ENCODE results near the gene ALPK1.

Gene ALPK1

GRCh38 chr4:112296949-112297880 is at the start of gene ALPK1:
TSS of gene ALPK1 (plus strand) at chr4:112297369.
- peak within 1 kb of the TSS; percentile 42 for H3K27ac ChIP-seq
- no peak for TF ChIP-seq CTCF (conservative IDR thresholded peaks at IDR 0.05)

GRCh38 chr4:112251019-112251643 is 46.0 kb upstream of the ALPK1 start:
- TF ChIP-seq CTCF (conservative IDR thresholded peaks at IDR 0.05): no peak

GRCh38 chr4:112252234-112252633 is 44.9 kb upstream of the ALPK1 start:
- no peak overlapping the region for H3K27ac ChIP-seq
- TF ChIP-seq CTCF (conservative IDR thresholded peaks at IDR 0.05): no peak

More at GRCh38 chr4:112251019-112251643, 46.0 kb upstream of the ALPK1 start:
- H3K27ac ChIP-seq: peak overlapping the region; percentile 53

GRCh38 chr4:112253382-112254000 is 43.7 kb upstream of the ALPK1 start:
- no peak for TF ChIP-seq CTCF (conservative IDR thresholded peaks at IDR 0.05)
- H3K27ac ChIP-seq: no peak overlapping the region

- peak overlapping the region; percentile 42 for H3K27ac ChIP-seq
- no peak for TF ChIP-seq CTCF (conservative IDR thresholded peaks at IDR 0.05)
These were observed 40.1 kb upstream of the ALPK1 start for GRCh38 chr4:112257098-112257497.

- peak; percentile 77 for TF ChIP-seq CTCF (conservative IDR thresholded peaks at IDR 0.05)
- H3K27ac ChIP-seq: no peak overlapping the region
These were observed 30.3 kb upstream of the ALPK1 start for GRCh38 chr4:112266823-112267222.

GRCh38 chr4:112270051-112270450 is 27.1 kb upstream of the ALPK1 start:
- no peak overlapping the region for H3K27ac ChIP-seq
- TF ChIP-seq CTCF (conservative IDR thresholded peaks at IDR 0.05): no peak

All from VCaP (cell line).